22Rv1 (cell line): ENCODE data around the gene TNK2.
"Not testable (repeated sequence)": the region's sequence is repeated elsewhere in the genome, so short reads cannot be mapped to it uniquely, and the experiment has no call there.

Source experiments
- H3K27ac ChIP-seq: fragments of 450-650 bp; 2 replicates; pipeline ENCODE4 v1.5.1; 2017
- ZFX ChIP-seq: fragments of 450-650 bp; IDR thresholded peaks from 2 replicates; pipeline ENCODE4 v1.6.1; 2017; ENCODE audit warnings: antibody characterized with exemption, borderline replicate concordance
- TF ChIP-seq, protein P1 (sequence below): fragments of 450-650 bp; IDR thresholded peaks from 2 replicates; pipeline ENCODE4 v1.5.1; 2017; ENCODE audit warnings: mild to moderate bottlenecking

Gene TNK2

GRCh38 chr3:195873281-195873887 lies 35.0 kb downstream of the TNK2 start:
- TF ChIP-seq ZFX: no peak
- TF ChIP-seq, protein P1, sequence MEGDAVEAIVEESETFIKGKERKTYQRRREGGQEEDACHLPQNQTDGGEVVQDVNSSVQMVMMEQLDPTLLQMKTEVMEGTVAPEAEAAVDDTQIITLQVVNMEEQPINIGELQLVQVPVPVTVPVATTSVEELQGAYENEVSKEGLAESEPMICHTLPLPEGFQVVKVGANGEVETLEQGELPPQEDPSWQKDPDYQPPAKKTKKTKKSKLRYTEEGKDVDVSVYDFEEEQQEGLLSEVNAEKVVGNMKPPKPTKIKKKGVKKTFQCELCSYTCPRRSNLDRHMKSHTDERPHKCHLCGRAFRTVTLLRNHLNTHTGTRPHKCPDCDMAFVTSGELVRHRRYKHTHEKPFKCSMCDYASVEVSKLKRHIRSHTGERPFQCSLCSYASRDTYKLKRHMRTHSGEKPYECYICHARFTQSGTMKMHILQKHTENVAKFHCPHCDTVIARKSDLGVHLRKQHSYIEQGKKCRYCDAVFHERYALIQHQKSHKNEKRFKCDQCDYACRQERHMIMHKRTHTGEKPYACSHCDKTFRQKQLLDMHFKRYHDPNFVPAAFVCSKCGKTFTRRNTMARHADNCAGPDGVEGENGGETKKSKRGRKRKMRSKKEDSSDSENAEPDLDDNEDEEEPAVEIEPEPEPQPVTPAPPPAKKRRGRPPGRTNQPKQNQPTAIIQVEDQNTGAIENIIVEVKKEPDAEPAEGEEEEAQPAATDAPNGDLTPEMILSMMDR: no peak
- no peak overlapping the region for H3K27ac ChIP-seq

- H3K27ac ChIP-seq: no peak overlapping the region
- no peak for TF ChIP-seq ZFX
- TF ChIP-seq, protein P1: no peak
Measured at GRCh38 chr3:195872800-195873199, 35.6 kb downstream of the TNK2 start.

- no peak for TF ChIP-seq ZFX
- TF ChIP-seq, protein P1: no peak
- no peak overlapping the region for H3K27ac ChIP-seq
Measured at GRCh38 chr3:195872097-195872496, 36.3 kb downstream of the TNK2 start.

- not testable (repeated sequence) for H3K27ac ChIP-seq
Measured at GRCh38 chr3:195871686-195872085, 36.7 kb downstream of the TNK2 start.

DNA sequence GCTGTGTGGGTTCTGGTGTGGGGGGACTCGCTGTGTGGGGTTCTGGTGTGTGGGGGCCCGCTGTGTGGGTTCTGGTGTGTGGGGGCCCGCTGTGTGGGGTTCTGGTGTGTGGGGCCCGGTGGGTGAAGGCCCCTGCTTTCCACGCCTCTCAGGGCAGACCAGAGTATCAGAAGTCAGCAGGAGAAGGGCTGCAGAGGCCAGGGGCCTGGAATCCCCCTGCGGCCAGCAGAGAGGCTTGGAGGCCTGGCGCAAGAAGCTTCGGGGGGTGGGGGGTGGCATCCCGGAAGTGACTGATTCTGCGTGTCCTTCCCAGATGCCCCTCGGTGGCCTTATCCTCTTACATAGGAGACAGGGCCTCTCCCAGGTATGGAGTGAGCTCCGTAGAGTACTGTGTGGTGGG lies 37.4 kb downstream of the TNK2 start:
- no peak overlapping the region for H3K27ac ChIP-seq

DNA sequence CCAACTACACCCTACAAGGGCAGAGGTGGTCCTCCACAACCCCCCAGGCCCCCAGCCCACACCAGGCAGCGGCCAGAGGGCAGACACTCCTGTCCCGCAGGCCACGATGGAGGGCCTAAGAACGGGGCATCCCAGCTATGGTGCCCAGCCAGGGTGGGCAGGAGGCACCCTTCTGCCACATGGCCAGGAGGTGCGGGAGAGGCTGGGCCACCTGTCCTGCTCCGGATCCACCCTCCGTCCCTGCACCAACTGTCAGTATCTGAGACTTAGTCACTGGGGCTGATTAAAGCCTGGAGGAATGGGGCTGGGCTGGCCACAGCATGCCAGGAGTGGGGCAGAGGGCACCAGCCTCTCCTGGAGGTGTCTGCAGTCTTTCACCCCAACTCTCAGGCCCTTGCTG lies 37.9 kb downstream of the TNK2 start:
- TF ChIP-seq, protein P1: no peak
- no peak for TF ChIP-seq ZFX
- H3K27ac ChIP-seq: no peak overlapping the region

More for the DNA sequence above, 37.4 kb downstream of the TNK2 start:
- TF ChIP-seq, protein P1: no peak
- no peak for TF ChIP-seq ZFX

GRCh38 chr3:195869413-195870001 lies 38.8 kb downstream of the TNK2 start:
- TF ChIP-seq ZFX: no peak
- H3K27ac ChIP-seq: no peak overlapping the region

DNA sequence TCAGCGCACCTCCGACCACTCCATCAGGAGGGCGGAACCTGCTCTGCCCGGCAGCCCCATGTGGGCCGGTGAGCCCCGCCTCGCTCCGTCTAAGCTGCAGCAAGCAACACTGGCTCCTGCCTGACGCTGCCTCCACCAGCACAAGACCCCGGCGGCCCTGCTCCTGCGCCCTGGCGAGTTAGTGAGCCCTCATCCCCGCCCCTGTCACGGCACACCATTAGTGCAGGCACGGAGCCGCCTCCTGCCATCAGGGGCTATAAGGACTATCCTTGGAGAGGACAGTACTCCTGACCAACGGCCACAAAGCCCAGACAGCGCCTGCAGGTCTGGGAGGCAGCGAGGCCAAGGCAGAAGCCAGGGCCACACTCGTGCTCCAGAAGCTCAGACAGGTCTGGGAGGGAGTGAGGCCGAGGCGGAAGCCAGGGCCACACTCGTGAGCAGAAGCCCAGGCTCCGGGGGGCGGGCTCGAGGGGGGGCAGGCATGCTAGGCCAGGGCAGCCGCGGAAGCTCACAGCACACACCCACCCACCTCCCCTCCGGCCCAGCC lies 39.4 kb downstream of the TNK2 start:
- no peak overlapping the region for H3K27ac ChIP-seq
- no peak for TF ChIP-seq ZFX
- TF ChIP-seq, protein P1: no peak
